Ovary (tissue), 3 donors: ENCODE results near the gene TENT4B.

Source experiments
- CTCF ChIP-seq, 3 donors: fragments of 450-650 bp in 2 of 3; fragments of 200-600 bp in 1 of 3; IDR thresholded peaks; one replicate each; pipeline versions ENCODE4 v1.5.1 to v1.8.0; 2016 to 2022; ENCODE audit warnings: antibody characterized with exemption in 3 of 3, mild to moderate bottlenecking in 1 of 3
- EP300 ChIP-seq: sonication (generic); formaldehyde crosslinking; IDR thresholded peaks from one replicate; pipeline ENCODE4 v1.6.1; 2017; ENCODE audit warnings: antibody characterized with exemption
- POLR2A ChIP-seq: fragments of 450-650 bp; IDR thresholded peaks from one replicate; pipeline ENCODE4 v1.6.1; 2017; ENCODE audit warnings: antibody characterized with exemption, mild to moderate bottlenecking, moderate library complexity
- donor health status: DM: no; HTN: no; CAD: no.

DNA sequence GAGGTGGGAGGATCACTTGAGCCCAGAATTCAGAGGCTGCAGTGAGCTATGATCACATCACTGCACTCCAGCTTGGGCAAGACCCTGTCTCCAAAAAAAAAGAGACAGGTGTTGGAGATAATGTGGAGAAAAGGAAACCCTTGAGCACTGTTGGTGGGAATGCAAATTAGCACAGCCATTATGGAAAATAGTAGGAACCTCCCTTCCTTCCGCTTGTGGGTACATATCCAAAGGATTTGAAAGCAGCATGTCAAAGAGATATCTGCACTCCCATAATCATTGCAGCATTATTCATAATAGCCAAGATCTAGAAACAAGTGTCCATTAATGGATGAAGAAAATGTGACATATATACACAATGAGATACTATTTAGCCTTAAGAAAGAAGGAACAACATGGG is 103.5 kb downstream of the TENT4B start:
- TF ChIP-seq CTCF (IDR thresholded peaks at IDR 0.05) (no peak), POLR2A (no peak), EP300 (no peak)
